HEK293T (cell line): ENCODE data around the gene APBB2.

Source experiments
- BHLHE40 ChIP-seq: fragments of 450-650 bp; IDR thresholded peaks from 2 replicates; pipeline ENCODE4 v1.6.1; 2016; ENCODE audit warnings: mild to moderate bottlenecking, moderate library complexity, borderline replicate concordance
- CTBP1 ChIP-seq: fragments of 450-650 bp; IDR thresholded peaks from 2 replicates; pipeline ENCODE4 v1.6.1; 2016; ENCODE audit warnings: borderline replicate concordance
- FOXM1 ChIP-seq: fragments of 450-650 bp; IDR thresholded peaks from 2 replicates; pipeline ENCODE4 v1.6.1; 2017; ENCODE audit warnings: mild to moderate bottlenecking, borderline replicate concordance
- L3MBTL2 ChIP-seq: fragments of 450-650 bp; conservative IDR thresholded peaks from 2 replicates; pipeline ENCODE4 v1.6.1; 2016; ENCODE audit warnings: mild to moderate bottlenecking
- NFRKB ChIP-seq: fragments of 450-650 bp; IDR thresholded peaks from 2 replicates; pipeline ENCODE4 v1.6.1; 2016; ENCODE audit warnings: mild to moderate bottlenecking, moderate library complexity
- PKNOX1 ChIP-seq: fragments of 450-650 bp; IDR thresholded peaks from 2 replicates; pipeline ENCODE4 v1.6.1; 2016
- SUZ12 ChIP-seq: fragments of 450-650 bp; IDR thresholded peaks from 2 replicates; pipeline ENCODE4 v1.6.1; 2016; ENCODE audit warnings: mild to moderate bottlenecking
- TARDBP ChIP-seq: fragments of 450-650 bp; IDR thresholded peaks from 2 replicates; pipeline ENCODE4 v1.6.1; 2016
- ZNF384 ChIP-seq: fragments of 450-650 bp; IDR thresholded peaks from 2 replicates; pipeline ENCODE4 v1.6.1; 2016

GRCh38 chr4:40987151-40987550 is 227.2 kb downstream of the APBB2 start:
- no peak for TF ChIP-seq NFRKB
- no peak for TF ChIP-seq L3MBTL2
- TF ChIP-seq TARDBP, result no peak
- no peak for TF ChIP-seq PKNOX1
- TF ChIP-seq ZNF384, result no peak
- no peak for TF ChIP-seq FOXM1
- TF ChIP-seq BHLHE40, result no peak
- TF ChIP-seq SUZ12, result no peak
- no peak for TF ChIP-seq CTBP1
